ENCODE results near the gene INTS11. TPM values are rescaled to one million over a fixed set of nuclear protein-coding genes. Genes with fewer than 3 reads are reported as not detected.

Gene INTS11
- total and polyA plus RNA-seq, 2 of the 13 experiments (the other 11 are each of a cell fraction or from before 2014, with no cell fraction given) = 52.8 to 94.8 TPM

GRCh38 chr1:1325288-1326074 is 1.0 kb upstream of the INTS11 start (continued):
- TF ChIP-seq ATF2 (CRISPR knock-in tag; IDR thresholded peaks at IDR 0.05) (no peak), ZNF878 (CRISPR knock-in tag; IDR thresholded peaks at IDR 0.05) (no peak), HDAC6 (IDR thresholded peaks at IDR 0.05; ENCODE audit: low read depth, low read length) (no peak), NFATC3 (CRISPR knock-in tag; IDR thresholded peaks at IDR 0.05) (no peak; the same call in 1 of the 2 replicates), ZNF710 (CRISPR knock-in tag; IDR thresholded peaks at IDR 0.05; ENCODE audit: borderline replicate concordance) (0 out of 2 replicates have a peak, but pooled peaks have one; percentile 13), ATF7-NPFF (CRISPR knock-in tag; IDR thresholded peaks at IDR 0.05; ENCODE audit: low read depth) (0 out of 2 replicates have a peak, but pooled peaks have one; percentile 0), ZNF792 (CRISPR knock-in tag; IDR thresholded peaks at IDR 0.05) (no peak), AFF4 (CRISPR knock-in tag; IDR thresholded peaks at IDR 0.05) (no peak), ZNF329 (CRISPR knock-in tag; IDR thresholded peaks at IDR 0.05; ENCODE audit: low read depth) (no peak), ZNF614 (CRISPR knock-in tag; IDR thresholded peaks at IDR 0.05; ENCODE audit: borderline replicate concordance) (no peak), SUZ12 (IDR thresholded peaks at IDR 0.05; ENCODE audit: low read depth, low read length) (no peak), NFE2L1 (CRISPR knock-in tag; IDR thresholded peaks at IDR 0.05; ENCODE audit: borderline replicate concordance) (no peak; the same call in 1 of the 2 replicates), RARA (CRISPR knock-in tag; IDR thresholded peaks at IDR 0.05) (no peak), ZFAT (CRISPR knock-in tag; conservative IDR thresholded peaks at IDR 0.05) (no peak), HOXD1 (CRISPR knock-in tag; IDR thresholded peaks at IDR 0.05) (no peak), ZNF576 (CRISPR knock-in tag; IDR thresholded peaks at IDR 0.05) (no peak)
- TF ChIP-seq, protein P1, sequence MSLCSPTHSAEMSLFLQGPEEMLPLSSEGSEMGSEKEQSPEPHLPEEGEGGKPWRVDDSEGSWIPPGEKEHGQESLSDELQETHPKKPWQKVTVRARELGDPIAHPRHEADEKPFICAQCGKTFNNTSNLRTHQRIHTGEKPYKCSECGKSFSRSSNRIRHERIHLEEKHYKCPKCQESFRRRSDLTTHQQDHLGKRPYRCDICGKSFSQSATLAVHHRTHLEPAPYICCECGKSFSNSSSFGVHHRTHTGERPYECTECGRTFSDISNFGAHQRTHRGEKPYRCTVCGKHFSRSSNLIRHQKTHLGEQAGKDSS (CRISPR knock-in tag; IDR thresholded peaks at IDR 0.05; ENCODE audit: borderline replicate concordance, low read depth) = 0 out of 2 replicates have a peak, but pooled peaks have one; percentile 52
- TF ChIP-seq, protein P2, sequence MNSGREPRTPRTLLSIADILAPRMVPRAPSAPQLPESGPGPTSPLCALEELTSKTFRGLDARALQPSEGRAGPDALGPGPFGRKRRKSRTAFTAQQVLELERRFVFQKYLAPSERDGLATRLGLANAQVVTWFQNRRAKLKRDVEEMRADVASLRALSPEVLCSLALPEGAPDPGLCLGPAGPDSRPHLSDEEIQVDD (CRISPR knock-in tag; IDR thresholded peaks at IDR 0.05; ENCODE audit: borderline replicate concordance) = no peak
- TF ChIP-seq, protein P3, sequence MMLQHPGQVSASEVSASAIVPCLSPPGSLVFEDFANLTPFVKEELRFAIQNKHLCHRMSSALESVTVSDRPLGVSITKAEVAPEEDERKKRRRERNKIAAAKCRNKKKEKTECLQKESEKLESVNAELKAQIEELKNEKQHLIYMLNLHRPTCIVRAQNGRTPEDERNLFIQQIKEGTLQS (CRISPR knock-in tag; IDR thresholded peaks at IDR 0.05) = no peak
